GM19328 (cell line): Measurements from ENCODE around the gene ITGAD.
"Not testable (repeated sequence)": the region's sequence is repeated elsewhere in the genome, so short reads cannot be mapped to it uniquely, and the experiment has no call there.

Experiments
- ATAC-seq: cut with Tn5 transposase; IDR thresholded peaks from one replicate; pipeline ENCODE4 v1.9.1; 2021; ENCODE audit warnings: mild to moderate bottlenecking, moderate library complexity; ENCODE audit not compliant: unreplicated experiment

ITGAD gene

GRCh38 chr16:31428638-31429247 lies 35.6 kb downstream of the ITGAD start:
- no peak for ATAC-seq

GRCh38 chr16:31429314-31429713 lies 36.2 kb downstream of the ITGAD start:
- ATAC-seq = no peak

DNA sequence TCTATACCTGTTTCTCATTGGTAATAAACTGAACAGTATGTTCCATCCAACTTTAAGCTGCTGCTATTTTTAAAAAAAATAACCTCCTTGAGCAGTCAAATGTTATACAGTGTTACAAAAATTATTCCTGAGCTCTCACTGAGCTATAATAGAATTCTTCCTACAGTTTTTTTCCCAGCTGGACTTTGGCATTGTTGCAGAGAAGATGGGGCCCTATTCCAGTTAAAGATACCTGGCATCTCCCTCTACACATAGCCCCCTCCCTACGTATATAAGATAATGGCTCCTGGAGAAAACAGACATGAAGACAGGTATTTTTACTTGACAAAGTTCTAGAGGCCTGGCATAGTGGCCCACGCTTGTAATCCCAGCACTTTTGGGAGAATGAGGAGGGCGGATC lies 36.7 kb downstream of the ITGAD start:
- ATAC-seq = no peak

DNA sequence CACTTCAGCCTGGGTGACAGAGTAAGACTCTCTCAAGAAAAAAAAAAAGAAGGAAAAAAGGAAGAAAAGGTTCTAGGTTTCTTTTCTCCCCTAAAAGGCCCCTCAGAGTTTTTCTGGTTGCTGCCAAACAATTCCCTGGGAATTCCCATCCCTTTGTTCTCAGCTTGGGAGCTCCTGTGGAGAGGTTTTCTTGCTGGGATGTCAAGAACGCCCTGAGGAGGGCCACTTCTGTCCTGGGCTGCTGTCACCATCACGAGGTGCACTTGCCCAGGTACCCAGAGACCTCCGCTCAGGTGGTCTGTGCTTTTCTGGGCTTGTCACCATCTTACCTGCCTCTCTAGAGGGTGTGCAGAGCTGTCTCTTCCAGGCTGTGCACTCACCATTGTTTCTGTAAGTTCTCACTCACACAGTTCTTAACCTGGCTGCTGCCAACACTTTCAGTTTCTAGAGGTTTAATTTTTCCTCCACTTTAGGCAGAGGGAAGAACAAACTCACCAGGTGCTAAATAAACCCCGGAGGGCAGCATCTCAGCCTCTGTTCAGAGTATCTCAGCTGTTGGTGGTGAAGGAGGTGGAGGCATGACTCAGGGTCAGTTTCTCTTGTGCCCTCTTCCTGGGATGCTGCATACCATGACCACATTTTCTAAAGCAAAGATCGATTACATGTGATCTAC lies 37.4 kb downstream of the ITGAD start:
- no peak for ATAC-seq

DNA sequence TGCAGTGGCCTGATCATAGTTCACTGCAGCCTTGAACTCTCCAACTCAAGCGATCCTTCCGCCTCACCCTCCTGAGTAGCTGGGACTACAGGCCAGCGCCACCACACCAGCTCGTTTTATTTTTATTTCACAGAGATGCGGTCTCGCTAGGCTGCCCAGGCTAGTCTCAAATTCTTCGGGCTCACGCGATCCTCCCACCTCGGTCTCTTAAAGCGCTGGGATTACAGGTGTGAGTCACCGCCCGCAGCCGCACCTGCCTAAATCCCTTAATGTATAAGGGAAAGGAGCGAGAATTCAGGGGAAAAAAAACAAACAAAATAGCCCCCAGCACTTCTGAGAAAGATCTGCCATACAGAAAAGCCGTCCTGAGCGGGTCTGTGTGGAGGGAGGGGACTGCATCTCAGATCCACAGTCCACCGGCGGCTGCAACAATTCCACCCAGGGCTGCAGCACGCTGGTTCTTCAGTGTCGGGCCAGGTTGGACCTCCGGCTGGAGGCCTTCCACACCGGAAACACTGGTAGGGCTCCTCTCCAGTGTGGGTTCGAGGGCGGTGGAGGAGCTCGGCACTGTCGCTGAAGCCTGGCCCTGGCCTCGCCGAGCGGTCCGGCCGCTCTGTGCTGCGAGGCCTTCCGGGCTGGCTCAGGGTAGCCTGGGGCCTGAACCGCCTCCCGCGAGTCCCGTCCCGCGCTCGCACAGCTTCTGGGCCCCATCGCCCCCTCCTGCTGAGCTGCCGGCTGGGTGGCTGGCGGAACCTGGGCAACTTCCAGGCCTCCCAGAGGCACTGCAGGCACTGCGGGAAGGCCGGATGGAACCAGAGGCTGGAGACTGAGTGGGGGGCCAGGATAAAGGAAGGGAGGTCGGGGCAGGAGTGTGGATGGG lies 42.4 kb downstream of the ITGAD start:
- ATAC-seq = no peak

DNA sequence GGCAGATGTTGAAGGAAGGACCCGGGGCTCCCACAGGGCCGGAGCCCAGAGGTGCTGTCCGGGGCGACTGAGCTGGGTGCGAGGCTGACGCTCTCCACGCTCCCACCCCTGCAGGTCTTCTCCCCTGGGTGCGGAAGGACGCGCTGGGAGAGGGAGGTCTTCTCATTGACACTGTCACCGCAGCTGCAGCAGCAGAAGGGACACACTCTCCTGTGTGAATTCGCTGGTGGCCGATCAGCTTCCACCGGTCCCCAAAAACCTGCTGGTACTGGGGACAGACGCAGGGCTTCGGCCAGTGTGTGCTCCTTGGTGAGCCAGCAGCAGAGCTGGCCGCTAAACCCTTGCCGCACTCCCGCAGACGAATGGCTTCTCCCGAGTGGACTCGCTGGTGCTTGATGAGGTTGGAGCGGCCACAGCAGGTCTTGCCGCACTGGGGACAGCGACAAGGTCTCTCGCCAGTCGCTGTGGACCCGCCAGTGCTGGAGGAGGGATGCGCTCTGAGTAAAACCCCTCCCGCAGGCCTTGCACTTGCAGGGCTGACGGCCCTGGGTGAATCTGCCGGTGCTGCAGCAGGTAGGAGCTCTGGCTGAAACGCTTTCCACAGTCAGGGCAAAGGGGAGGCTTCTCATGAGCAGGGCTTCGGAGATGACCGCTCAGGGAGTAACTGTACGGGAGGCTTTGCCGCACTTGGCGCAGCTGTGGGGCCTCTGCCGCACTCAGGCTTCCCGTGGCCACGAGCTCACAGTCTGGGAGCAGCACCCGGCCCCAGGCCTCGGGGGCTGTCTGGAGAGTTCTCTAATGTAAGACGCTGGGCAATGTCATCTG lies 43.3 kb downstream of the ITGAD start:
- no peak for ATAC-seq

DNA sequence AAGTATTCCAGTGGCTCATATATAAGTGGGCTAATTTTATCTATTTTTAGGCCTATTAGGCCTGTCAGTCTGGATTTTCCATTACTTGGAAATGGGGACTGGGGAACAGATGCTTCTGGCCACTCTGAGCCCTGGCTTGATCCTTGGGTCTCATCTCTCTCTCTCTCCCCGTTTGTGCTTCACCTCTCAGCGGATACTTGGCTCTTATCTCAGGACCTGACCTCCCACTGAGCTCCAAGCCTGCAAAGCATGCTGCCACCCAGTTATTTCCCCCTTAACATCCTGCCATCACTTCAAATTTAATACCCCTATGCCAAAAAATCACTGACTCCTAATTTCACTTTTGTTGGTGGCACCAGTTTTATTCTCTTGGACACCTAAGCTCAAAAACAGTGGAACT lies 45.3 kb downstream of the ITGAD start:
- ATAC-seq = no peak

DNA sequence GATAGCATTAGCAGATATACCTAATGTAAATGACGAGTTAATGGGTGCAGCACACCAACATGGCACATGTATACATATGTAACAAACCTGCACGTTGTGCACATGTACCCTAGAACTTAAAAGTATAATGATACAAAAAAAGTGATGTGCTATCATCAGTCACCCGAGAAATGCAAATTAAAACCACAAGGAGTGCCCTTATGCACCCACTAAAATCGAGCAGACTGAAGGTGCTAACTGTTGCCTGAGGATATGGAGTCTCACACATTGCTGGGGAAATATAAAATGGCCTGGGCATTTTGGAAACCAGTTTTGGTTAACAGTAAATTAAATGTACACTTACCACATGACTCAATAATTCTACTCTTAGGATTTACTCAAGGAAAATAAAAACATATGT lies 45.9 kb downstream of the ITGAD start:
- ATAC-seq = not testable (repeated sequence)

DNA sequence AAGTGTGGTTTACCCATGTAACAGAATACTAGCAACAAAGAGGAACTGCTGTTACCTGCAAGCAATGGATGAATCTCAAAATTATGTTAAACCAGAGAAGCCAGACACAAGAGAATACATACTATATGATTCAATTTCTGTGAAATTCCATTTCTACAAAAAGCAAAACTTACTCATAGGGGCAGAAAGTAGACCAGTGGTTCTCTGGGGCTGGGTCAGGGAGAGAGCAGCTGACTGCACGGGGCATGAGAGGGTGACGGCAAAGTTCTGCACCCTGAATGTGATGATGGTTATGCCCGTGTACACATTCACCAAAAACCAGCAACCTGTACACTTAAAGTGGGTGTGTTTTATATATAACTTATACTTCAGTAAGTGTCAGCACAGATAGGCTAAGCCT lies 46.4 kb downstream of the ITGAD start:
- no peak for ATAC-seq

- no peak for ATAC-seq
Observed at GRCh38 chr16:31440516-31441184, 47.5 kb downstream of the ITGAD start.

- ATAC-seq = no peak
Observed at GRCh38 chr16:31441956-31442355, 48.8 kb downstream of the ITGAD start.

DNA sequence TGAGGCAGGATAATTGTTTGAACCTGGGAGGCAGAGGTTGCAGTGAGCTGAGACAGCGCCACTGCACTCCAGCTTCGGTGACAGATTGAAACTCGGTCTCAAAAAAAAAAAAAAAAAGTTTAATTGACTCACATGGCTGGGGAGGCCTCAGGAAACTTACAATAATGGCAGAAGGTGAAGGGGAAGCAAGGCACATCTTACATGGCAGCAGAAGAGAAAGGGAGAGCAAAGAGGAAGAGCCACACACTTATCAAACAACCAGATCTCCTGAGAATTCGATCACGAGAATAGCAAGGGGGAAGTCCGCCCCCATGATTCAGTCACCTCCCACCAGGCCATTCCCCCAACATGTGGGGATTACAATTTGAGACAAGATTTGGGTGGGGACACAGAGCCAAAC lies 52.8 kb downstream of the ITGAD start:
- not testable (repeated sequence) for ATAC-seq

GRCh38 chr16:31451201-31451600 lies 58.1 kb downstream of the ITGAD start:
- ATAC-seq = no peak

- ATAC-seq = no peak
Observed at GRCh38 chr16:31451681-31452351, 58.7 kb downstream of the ITGAD start.

- ATAC-seq = no peak
Observed at GRCh38 chr16:31452631-31453106, 59.5 kb downstream of the ITGAD start.

DNA sequence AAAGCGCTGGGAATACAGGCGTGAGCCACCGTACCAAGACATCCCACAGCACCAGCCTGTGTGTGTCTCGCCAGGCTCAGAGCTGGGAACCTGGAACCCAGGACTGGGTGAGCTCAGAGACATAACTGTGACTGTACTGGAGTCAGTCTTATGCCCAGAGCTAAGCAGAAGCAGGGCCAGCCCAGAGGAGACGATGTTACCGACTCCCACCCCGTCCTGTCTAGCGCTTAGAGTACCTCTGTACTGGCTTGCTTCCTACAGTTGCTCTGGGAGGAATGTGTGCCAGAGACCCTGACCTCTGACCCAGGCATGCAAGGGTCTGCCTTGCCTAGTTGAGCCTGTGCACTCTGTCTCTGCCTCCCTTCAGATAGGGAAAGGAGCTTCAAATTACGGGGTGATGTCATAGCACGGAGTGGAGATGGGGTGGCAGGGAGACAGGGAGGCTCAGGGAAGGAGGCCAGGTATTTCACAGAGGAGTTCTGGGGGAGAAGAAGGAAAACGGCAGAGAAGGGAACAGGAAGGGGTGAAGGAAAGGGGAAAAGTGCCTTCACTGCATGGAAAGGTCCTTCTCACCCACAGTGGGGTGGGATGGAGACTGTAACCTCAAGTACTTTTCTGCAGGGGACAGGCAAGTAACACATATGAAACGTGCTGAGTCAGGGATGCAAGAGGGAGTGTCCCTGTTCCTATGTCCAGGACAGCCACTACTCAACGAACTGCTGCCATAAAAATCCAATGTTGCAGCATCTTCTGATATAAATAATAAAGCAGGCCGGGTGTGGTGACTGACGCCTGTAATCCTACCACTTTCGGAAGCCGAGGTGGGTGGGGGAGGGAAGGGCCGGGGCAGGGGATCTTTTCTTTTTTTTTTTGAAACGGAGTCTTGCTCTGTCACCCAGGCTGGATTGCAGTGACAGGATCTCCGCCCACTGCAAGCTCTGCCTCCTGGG lies 60.4 kb downstream of the ITGAD start:
- no peak for ATAC-seq

- ATAC-seq = no peak
Observed at GRCh38 chr16:31455601-31456314, 62.6 kb downstream of the ITGAD start.

DNA sequence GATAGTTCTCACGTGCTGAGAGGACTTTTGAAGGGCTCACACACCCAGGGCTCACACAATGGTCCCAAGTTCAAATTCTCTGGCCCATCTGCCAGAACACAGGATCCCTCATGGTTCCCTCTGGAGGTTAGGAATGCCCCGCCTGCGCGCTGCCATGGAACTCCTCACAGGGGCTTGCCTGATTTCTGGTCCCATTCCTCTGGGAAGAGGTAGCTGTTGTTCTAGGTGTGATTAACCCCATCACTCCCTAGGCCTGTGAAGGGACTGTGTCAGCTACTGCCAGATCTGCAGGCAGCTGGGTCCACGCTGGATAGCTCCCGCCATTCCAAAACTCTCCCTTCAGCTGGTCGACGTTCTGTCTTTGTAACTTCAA lies 63.8 kb downstream of the ITGAD start:
- ATAC-seq = no peak
